Sciatic nerve (tissue), 2 donors: ENCODE measurements around the gene NELL1. TPM values are rescaled to one million over a fixed set of nuclear protein-coding genes. Genes with fewer than 3 reads are reported as not detected.
A peak's percentile ranks its signal among the peaks of the same experiment; 100 is the strongest.
"Not testable (repeated sequence)": the region's sequence is repeated elsewhere in the genome, so short reads cannot be mapped to it uniquely, and the experiment has no call there.

Experiments
- ATAC-seq: fragments of 200-7000 bp; cut with Tn5 transposase; one replicate; pipeline ENCODE4 v1.9.1; 2020; ENCODE audit warnings: mild to moderate bottlenecking, moderate library complexity
- DNase-seq: peaks from one replicate; pipeline ENCODE4 v3.0.0-alpha.2; 2020; ENCODE audit warnings: low spot score
- intact Hi-C: fragments of 100-400 bp; cut with DNase I; formaldehyde crosslinking; loops from one replicate; pipeline ENCODE4 v1.14.2; 2022
- total RNA-seq: library from RNA; stranded (reverse); fragmentation: NEBNext Ultra II Directional; extraction: Animal tissue kit (Norgen Biotek cat#: 25700); gene quantifications from one replicate; pipeline ENCODE4 v1.2.1, GENCODE V29; 2021
- donor health status: DM: no; HTN: no; CAD: no.
- donor health status: DM: no; HTN: no; CAD: no.

The NELL1 gene
- total RNA-seq, 1 donor from 2014 or later: 0.18 TPM

GRCh38 chr11:20844216-20844615 is 174.8 kb downstream of the NELL1 start:
- no peak for ATAC-seq

GRCh38 chr11:20844630-20845029 is 175.2 kb downstream of the NELL1 start:
- no peak for DNase-seq
- intact Hi-C loops: no loop called here
- peak; percentile 59 for ATAC-seq

More at GRCh38 chr11:20844216-20844615, 174.8 kb downstream of the NELL1 start:
- DNase-seq: no peak
- intact Hi-C loops: no loop called here

- intact Hi-C loops: no loop called here
- ATAC-seq: no peak
- DNase-seq: no peak
Observed at GRCh38 chr11:20854215-20854955, 185.0 kb downstream of the NELL1 start.

GRCh38 chr11:20861322-20861721 is 191.9 kb downstream of the NELL1 start:
- intact Hi-C loops: no loop called here
- DNase-seq: no peak

GRCh38 chr11:20862263-20862662 is 192.9 kb downstream of the NELL1 start:
- DNase-seq, intact Hi-C loops, ATAC-seq: not testable (repeated sequence)

More at GRCh38 chr11:20861322-20861721, 191.9 kb downstream of the NELL1 start:
- no peak for ATAC-seq

- ATAC-seq (no peak), DNase-seq (no peak)
- intact Hi-C loops: no loop called here
Observed at GRCh38 chr11:20864628-20865027, 195.2 kb downstream of the NELL1 start.

GRCh38 chr11:20865161-20865560 is 195.8 kb downstream of the NELL1 start:
- intact Hi-C loops: no loop called here
- no peak for ATAC-seq
- no peak for DNase-seq

GRCh38 chr11:20869123-20869522 is 199.7 kb downstream of the NELL1 start:
- ATAC-seq: no peak
- no peak for DNase-seq
- intact Hi-C loops: no loop called here

- ATAC-seq (no peak), DNase-seq (no peak)
- intact Hi-C loops: no loop called here
Observed at GRCh38 chr11:20873054-20873453, 203.7 kb downstream of the NELL1 start.

- no peak for ATAC-seq
- intact Hi-C loops: no loop called here
- no peak for DNase-seq
Observed at GRCh38 chr11:20874358-20874757, 205.0 kb downstream of the NELL1 start.

GRCh38 chr11:20875889-20876288 is 206.5 kb downstream of the NELL1 start:
- DNase-seq (no peak), ATAC-seq (no peak)
- intact Hi-C loops: no loop called here

GRCh38 chr11:20876738-20877137 is 207.4 kb downstream of the NELL1 start:
- ATAC-seq (no peak), DNase-seq (no peak)
- intact Hi-C loops: no loop called here

- ATAC-seq (no peak), DNase-seq (no peak)
- intact Hi-C loops: no loop called here
Observed at GRCh38 chr11:20880094-20880493, 210.7 kb downstream of the NELL1 start.

- intact Hi-C loops: no loop called here
Observed at GRCh38 chr11:20881328-20882079, 212.1 kb downstream of the NELL1 start.

GRCh38 chr11:20887137-20887536 is 217.8 kb downstream of the NELL1 start:
- intact Hi-C loops: no loop called here
- no peak for ATAC-seq
- no peak for DNase-seq

More at GRCh38 chr11:20881328-20882079, 212.1 kb downstream of the NELL1 start:
- ATAC-seq (no peak), DNase-seq (no peak)

- DNase-seq (no peak), ATAC-seq (no peak)
- intact Hi-C loops: no loop called here
Observed at GRCh38 chr11:20894296-20894695, 224.9 kb downstream of the NELL1 start.

- ATAC-seq (peak; percentile 77), DNase-seq (peak; percentile 48)
- intact Hi-C loops: no loop called here
Observed at GRCh38 chr11:20909995-20910726, 240.8 kb downstream of the NELL1 start.

- no peak for DNase-seq
- intact Hi-C loops: no loop called here
- no peak for ATAC-seq
Observed at GRCh38 chr11:20910733-20911132, 241.3 kb downstream of the NELL1 start.

GRCh38 chr11:20912065-20912821 is 242.9 kb downstream of the NELL1 start:
- DNase-seq (no peak), ATAC-seq (no peak)
- intact Hi-C loops: no loop called here
